Lung (tissue), 12 donors: Measurements from ENCODE around the gene MMEL1. TPM values are rescaled to one million over a fixed set of nuclear protein-coding genes. Genes with fewer than 3 reads are reported as not detected.

Experiments used
- ATAC-seq: fragments of 200-7000 bp; cut with Tn5 transposase; one replicate; pipeline ENCODE4 v1.9.1; 2020; ENCODE audit warnings: moderate number of reproducible peaks; ENCODE audit not compliant: insufficient read depth, low FRiP score
- DNase-seq, 3 donors: peaks; one replicate each; pipeline ENCODE4 v3.0.0-alpha.2; 2013 to 2017
- H3K27ac ChIP-seq, 2 donors: one replicate each; pipeline ENCODE4 v1.5.1; 2013; ENCODE audit warnings: mild to moderate bottlenecking in 2 of 2, moderate library complexity in 2 of 2, control low read depth in 1 of 2, inconsistent platforms in 1 of 2, low read depth in 1 of 2, low read length in 1 of 2
- H3K27me3 ChIP-seq, 3 donors: one replicate each; pipeline ENCODE4 v1.5.1; 2013; ENCODE audit warnings: low read length in 2 of 3; ENCODE audit not compliant: control insufficient read depth in 3 of 3, insufficient read depth in 3 of 3
- H3K36me3 ChIP-seq, 4 donors: one replicate each; pipeline ENCODE4 v1.5.1; 2013; ENCODE audit warnings: low read length in 4 of 4, mild to moderate bottlenecking in 1 of 4, moderate library complexity in 1 of 4; ENCODE audit not compliant: control insufficient read depth in 4 of 4, insufficient read depth in 4 of 4
- H3K4me1 ChIP-seq, 5 donors: one replicate each; pipeline ENCODE4 v1.5.1; 2013; ENCODE audit warnings: low read length in 5 of 5, mild to moderate bottlenecking in 2 of 5, moderate library complexity in 1 of 5; ENCODE audit not compliant: control insufficient read depth in 5 of 5, insufficient read depth in 5 of 5
- H3K4me3 ChIP-seq: one replicate; pipeline ENCODE4 v1.5.1; 2013; ENCODE audit warnings: mild to moderate bottlenecking, control low read depth, moderate library complexity
- H3K9ac ChIP-seq, 2 donors: one replicate each; pipeline ENCODE4 v1.5.1; 2013; ENCODE audit warnings: low read length in 2 of 2, control low read depth in 1 of 2; ENCODE audit not compliant: insufficient read depth in 1 of 2
- H3K9me3 ChIP-seq, 4 donors: one replicate each; pipeline ENCODE4 v1.5.1; 2013; ENCODE audit warnings: low read length in 3 of 4, mild to moderate bottlenecking in 1 of 4, moderate library complexity in 1 of 4; ENCODE audit not compliant: control insufficient read depth in 4 of 4, insufficient read depth in 3 of 4
- WGBS, 2 donors: extraction: QIAGEN DNeasy Blood & Tissue Kit; methylation state at CpG; one replicate each; pipeline ENCODE4 v1.1.7; 2013; 5-methylcytosine and 5-hydroxymethylcytosine counted together
- polyA plus RNA-seq, 2 donors: library from polyadenylated mRNA; stranded (reverse); fragments of 200-250 nt; gene quantifications; one replicate each; pipeline ENCODE4 v1.2.1, GENCODE V29; 2013
- total RNA-seq, 2 donors: library from RNA; depleted of rRNA in 1 of 2; stranded (reverse); fragments of >200 nt in 1 of 2; gene quantifications; one replicate each; pipeline ENCODE4 v1.2.1, GENCODE V29; 2014 to 2021
- TF ChIP-seq, protein P1 (sequence below): IDR thresholded peaks from 2 replicates; pipeline ENCODE4 v1.5.1; 2012; ENCODE audit warnings: mild to moderate bottlenecking; ENCODE audit errors: control extremely low read depth, extremely low read depth
- donor health status: control.
- donor health status: control.
- donor health status: Bipolar disorder and iron deficiency.
- donor health status: healthy.
- donor health status: DM: yes; HTN: yes; CAD: no.

The MMEL1 gene
- total and polyA plus RNA-seq, 4 donors, result 4.0 to 8.4 (median 6.0) TPM

DNA sequence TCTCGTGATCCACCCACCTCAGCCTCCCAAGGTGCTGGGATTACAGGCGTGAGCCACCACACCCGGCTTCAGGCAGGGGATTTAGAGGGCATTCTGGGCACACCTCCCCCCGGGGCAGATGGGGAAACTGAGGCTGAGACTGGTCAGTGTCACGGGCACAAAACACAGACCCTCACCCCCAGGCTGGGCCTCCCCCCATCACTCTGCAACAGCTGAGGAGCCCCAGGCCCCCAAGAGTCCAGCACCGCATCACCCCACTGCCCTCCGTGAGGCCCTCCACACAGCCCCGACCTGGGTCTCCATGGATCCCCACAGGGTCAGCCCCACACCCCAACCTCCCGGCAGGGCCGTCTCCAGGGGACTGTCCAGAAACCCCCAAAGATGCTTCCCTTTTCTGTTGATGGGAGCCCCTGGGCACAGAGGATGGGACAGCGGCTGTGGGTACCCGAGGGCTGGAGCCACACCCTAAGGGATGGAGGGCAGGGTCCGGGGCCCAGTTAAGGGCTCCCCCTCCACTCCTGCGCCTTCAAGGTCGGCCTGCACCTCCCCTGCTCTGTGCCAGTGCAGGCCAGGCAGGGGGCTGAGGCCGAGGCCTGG is 65.6 kb downstream of the MMEL1 start:
- no peaks in the 10 kb centered on the region for H3K4me1 ChIP-seq
- DNase-seq, result no peak
- no peaks in the 10 kb centered on the region for H3K27me3 ChIP-seq
- H3K4me3 ChIP-seq, result no peak overlapping the region
- H3K27ac ChIP-seq, result no peak overlapping the region
- no peak for ATAC-seq
- WGBS, 2 donors, result 90 to 93% methylated on average over 16 of the region's 16 CpGs
- H3K36me3 ChIP-seq, result peaks cover 0 to 16% (median 0%) of the 10 kb centered on the region in 4 donors
- no peak overlapping the region for H3K9ac ChIP-seq
- TF ChIP-seq, protein P1, sequence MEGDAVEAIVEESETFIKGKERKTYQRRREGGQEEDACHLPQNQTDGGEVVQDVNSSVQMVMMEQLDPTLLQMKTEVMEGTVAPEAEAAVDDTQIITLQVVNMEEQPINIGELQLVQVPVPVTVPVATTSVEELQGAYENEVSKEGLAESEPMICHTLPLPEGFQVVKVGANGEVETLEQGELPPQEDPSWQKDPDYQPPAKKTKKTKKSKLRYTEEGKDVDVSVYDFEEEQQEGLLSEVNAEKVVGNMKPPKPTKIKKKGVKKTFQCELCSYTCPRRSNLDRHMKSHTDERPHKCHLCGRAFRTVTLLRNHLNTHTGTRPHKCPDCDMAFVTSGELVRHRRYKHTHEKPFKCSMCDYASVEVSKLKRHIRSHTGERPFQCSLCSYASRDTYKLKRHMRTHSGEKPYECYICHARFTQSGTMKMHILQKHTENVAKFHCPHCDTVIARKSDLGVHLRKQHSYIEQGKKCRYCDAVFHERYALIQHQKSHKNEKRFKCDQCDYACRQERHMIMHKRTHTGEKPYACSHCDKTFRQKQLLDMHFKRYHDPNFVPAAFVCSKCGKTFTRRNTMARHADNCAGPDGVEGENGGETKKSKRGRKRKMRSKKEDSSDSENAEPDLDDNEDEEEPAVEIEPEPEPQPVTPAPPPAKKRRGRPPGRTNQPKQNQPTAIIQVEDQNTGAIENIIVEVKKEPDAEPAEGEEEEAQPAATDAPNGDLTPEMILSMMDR, result no peak
- no peaks in the 10 kb centered on the region for H3K9me3 ChIP-seq

DNA sequence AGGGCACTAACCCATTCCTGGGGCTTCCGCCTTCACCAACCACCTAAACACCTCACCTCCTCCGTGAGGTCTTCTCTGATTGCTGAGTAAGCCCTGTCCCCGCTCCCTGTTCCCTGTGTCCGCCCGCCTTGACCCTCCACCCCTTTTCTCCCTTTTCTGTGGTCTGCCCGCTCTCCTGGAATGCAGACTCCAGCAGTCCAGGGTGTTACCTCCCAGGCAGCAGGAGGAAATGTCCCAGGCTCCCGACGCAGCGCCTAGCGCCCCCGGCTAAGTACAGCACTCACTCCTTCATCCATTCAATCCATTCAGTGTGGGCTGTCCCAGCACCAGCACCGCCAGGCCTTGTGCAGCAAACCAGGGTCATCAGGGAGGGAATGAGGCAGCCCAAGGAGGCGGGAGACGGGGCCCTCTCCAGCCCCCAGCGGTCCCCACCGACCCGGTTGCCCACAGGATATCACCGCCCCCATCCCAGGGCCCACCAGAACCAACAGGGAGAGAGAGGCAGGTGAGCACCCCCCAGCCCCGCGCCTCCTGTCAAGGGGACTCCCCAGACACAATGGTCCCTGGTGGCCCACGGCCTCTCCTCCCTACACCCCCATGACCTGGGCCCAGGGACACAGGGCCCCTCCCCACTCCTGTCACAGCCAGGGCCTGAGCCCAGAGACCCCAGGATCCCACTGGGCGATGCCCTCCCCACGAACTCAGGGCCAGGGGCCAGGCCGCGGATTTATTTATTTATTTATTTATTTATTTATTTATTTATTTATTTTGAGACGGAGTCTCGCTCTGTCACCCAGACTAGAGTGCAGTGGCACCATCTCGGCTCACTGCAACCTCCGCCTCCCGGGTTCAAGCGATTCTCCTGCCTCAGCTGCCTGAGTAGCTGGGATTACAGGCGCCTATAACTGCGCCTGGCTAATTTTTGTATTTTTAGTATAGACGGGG is 66.4 kb downstream of the MMEL1 start:
- ATAC-seq (no peak), DNase-seq (peak in 1 of 3 donors; percentile 13)
- no peaks in the 10 kb centered on the region for H3K27me3 ChIP-seq
- peaks cover 0 to 24% (median 0%) of the 10 kb centered on the region in 4 donors for H3K36me3 ChIP-seq
- no peaks in the 10 kb centered on the region for H3K9me3 ChIP-seq
- H3K4me3 ChIP-seq, result no peak overlapping the region
- 80 to 82% methylated on average over 34 of the region's 34 CpGs for WGBS, 2 donors
- no peak overlapping the region for H3K9ac ChIP-seq
- no peak overlapping the region for H3K27ac ChIP-seq
- no peaks in the 10 kb centered on the region for H3K4me1 ChIP-seq
- TF ChIP-seq, protein P1, result no peak

GRCh38 chr1:2564815-2565374 is 67.9 kb downstream of the MMEL1 start:
- Histone ChIP-seq H3K36me3 (peaks cover 0 to 39% (median 0%) of the 10 kb centered on the region in 4 donors), H3K9me3 (no peaks in the 10 kb centered on the region), H3K27ac (no peak overlapping the region), H3K9ac (no peak overlapping the region), H3K27me3 (no peaks in the 10 kb centered on the region), H3K4me1 (no peaks in the 10 kb centered on the region), H3K4me3 (no peak overlapping the region)
- DNase-seq (no peak), ATAC-seq (no peak)
- WGBS, 2 donors, result 61 to 73% methylated on average over 12 to 14 of the region's 14 CpGs
- TF ChIP-seq, protein P1, result no peak
